ENCODE data around the gene UBE2G2.
A peak's percentile ranks its signal among the peaks of the same experiment; 100 is the strongest.

Gene UBE2G2

DNA sequence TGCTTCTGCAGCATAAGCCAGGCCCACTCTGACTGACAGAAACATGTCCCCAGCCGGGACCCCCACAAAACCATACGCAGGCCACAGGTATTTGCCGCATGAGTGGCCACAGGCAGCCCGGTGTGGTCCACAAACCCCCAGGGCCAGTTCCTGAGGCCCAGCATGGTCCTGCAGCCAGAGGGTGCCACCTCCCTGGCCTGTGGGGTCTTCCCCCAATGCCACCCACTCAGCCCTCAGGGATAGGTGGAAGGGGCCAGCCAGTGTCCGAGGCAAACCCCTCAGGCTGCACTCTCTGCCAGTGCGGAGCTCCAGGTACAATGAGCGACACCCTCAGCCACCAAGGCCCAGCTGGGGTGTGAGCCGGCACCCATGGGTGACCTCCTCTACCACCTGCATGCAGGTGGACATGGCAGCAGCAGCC lies 43.5 kb downstream of the UBE2G2 start:
- TF ChIP-seq, protein P1, sequence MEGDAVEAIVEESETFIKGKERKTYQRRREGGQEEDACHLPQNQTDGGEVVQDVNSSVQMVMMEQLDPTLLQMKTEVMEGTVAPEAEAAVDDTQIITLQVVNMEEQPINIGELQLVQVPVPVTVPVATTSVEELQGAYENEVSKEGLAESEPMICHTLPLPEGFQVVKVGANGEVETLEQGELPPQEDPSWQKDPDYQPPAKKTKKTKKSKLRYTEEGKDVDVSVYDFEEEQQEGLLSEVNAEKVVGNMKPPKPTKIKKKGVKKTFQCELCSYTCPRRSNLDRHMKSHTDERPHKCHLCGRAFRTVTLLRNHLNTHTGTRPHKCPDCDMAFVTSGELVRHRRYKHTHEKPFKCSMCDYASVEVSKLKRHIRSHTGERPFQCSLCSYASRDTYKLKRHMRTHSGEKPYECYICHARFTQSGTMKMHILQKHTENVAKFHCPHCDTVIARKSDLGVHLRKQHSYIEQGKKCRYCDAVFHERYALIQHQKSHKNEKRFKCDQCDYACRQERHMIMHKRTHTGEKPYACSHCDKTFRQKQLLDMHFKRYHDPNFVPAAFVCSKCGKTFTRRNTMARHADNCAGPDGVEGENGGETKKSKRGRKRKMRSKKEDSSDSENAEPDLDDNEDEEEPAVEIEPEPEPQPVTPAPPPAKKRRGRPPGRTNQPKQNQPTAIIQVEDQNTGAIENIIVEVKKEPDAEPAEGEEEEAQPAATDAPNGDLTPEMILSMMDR (IDR thresholded peaks at IDR 0.05; ENCODE audit: insufficient read depth, low read length, poor library complexity, severe bottlenecking) = no peak
- no peaks in the 10 kb centered on the region for H3K27me3 ChIP-seq (replicated peaks; ENCODE audit: control insufficient read depth, insufficient read depth, low read length)
- no peak overlapping the region for H3K4me3 ChIP-seq (replicated peaks; ENCODE audit: low read depth, low read length)
- H3K36me3 ChIP-seq (ENCODE audit: control insufficient read depth, insufficient read depth, low read length) = no peaks in the 10 kb centered on the region
- DNase-seq (ENCODE audit: extremely low read depth, insufficient read length) = no peak

DNA sequence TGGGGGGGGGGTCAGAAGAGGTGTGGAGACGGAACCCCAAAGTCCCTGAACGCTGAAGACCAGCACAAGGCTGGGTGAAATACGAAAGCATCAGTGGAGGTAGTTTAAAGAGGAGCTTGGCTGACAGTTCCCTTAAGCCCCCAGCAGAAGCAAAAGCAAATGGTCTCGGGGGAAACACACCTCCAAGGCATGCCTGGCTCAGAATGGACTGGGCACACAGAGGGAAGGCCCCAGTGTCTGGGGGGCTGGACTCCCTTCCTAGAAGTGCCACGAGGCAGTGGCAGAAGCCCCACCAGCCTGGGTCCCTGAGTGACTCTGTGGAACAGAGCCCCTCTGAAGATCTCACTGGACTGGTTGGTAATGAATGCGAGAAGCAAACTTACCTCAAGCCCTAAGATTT lies 43.9 kb downstream of the UBE2G2 start:
- no peak for DNase-seq (ENCODE audit: extremely low read depth, insufficient read length)
- Histone ChIP-seq H3K4me3 (replicated peaks; ENCODE audit: low read depth, low read length) (no peak overlapping the region), H3K36me3 (ENCODE audit: control insufficient read depth, insufficient read depth, low read length) (no peaks in the 10 kb centered on the region), H3K27me3 (replicated peaks; ENCODE audit: control insufficient read depth, insufficient read depth, low read length) (no peaks in the 10 kb centered on the region)
- TF ChIP-seq, protein P1 (IDR thresholded peaks at IDR 0.05; ENCODE audit: insufficient read depth, low read length, poor library complexity, severe bottlenecking) = no peak

DNA sequence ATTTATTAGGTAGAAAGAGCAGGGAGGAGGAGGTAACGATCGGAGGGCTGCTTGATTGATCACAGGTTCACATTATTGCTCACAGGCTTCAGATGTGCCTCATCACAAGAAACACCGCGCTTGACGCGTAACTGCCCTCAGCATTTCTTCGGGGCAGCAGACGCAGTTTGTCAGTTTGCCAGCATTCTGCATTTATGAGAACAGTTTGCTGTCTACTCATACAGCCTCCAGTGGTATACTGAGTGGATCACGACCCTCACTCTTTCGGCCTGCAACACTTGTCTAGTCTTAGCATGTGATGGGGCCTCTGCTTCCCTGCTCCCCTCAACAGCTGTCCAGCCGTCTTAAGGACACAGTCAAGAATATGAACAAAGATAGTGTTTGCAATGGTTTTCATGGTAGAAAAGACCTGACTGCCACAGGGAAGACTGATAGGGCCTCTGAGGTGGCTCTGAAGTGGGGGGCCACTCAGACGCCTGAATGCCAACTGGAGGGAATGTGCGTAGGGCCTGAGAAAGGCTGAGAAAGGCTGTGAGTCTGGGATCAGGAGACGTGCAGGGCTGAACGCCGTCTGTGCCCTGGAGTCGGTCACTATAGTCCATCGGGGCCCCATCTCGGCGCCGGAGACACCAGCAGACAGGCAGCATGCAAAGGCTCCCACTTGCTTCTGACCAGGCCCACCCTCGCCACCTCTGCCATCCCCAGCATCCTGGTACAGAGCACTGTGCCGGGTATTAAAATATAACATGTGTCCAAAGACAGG lies 45.0 kb downstream of the UBE2G2 start:
- H3K27me3 ChIP-seq (replicated peaks; ENCODE audit: control insufficient read depth, insufficient read depth, low read length) = no peaks in the 10 kb centered on the region
- TF ChIP-seq, protein P1 (IDR thresholded peaks at IDR 0.05; ENCODE audit: insufficient read depth, low read length, poor library complexity, severe bottlenecking) = no peak
- no peak for DNase-seq (ENCODE audit: extremely low read depth, insufficient read length)
- no peak overlapping the region for H3K4me3 ChIP-seq (replicated peaks; ENCODE audit: low read depth, low read length)
- H3K36me3 ChIP-seq (ENCODE audit: control insufficient read depth, insufficient read depth, low read length) = no peaks in the 10 kb centered on the region

DNA sequence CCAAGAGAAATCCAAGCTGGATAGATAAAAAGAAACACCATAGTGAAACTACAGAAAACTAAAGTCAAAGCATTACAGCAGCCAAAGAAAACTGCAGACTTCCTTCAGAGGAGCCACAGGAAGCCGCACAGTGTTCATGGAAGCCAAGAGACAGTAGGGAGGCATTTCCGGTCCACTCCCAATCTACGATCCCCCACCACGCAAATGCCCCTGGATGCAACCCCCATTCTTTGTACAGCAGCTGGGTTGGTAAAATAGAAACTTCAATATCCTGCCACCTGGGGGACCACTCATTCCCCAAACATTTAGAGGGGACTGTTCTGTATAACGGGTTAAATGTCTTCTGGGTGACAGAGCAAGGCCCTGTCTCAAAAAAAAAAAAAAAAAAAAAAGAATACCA lies 46.4 kb downstream of the UBE2G2 start:
- no peaks in the 10 kb centered on the region for H3K27me3 ChIP-seq (replicated peaks; ENCODE audit: control insufficient read depth, insufficient read depth, low read length)
- DNase-seq (ENCODE audit: extremely low read depth, insufficient read length) = no peak
- TF ChIP-seq, protein P1 (IDR thresholded peaks at IDR 0.05; ENCODE audit: insufficient read depth, low read length, poor library complexity, severe bottlenecking) = peak; percentile 33
- H3K4me3 ChIP-seq (replicated peaks; ENCODE audit: low read depth, low read length) = no peak overlapping the region
- no peaks in the 10 kb centered on the region for H3K36me3 ChIP-seq (ENCODE audit: control insufficient read depth, insufficient read depth, low read length)

DNA sequence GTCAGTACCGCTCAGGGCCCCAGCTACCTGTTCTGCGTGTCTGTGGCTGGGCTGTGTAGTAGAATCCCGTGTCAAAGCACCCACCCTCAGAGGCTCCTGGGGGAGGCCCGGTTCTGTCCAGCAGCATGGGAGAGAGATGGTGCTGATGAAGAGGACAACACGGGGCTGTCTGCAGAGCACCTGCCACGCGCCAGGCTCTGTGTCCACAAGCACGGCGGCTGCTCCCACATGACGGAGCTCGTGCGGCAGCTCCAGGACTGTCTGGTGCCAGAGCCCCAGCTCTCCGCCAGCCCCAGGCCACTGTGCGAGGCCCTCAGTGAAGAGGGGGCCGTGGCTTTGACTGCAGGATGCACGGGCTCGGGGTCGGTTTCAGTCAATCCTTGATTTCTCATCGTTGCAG lies 48.3 kb downstream of the UBE2G2 start:
- no peak overlapping the region for H3K4me3 ChIP-seq (replicated peaks; ENCODE audit: low read depth, low read length)
- DNase-seq (ENCODE audit: extremely low read depth, insufficient read length) = no peak
- no peaks in the 10 kb centered on the region for H3K36me3 ChIP-seq (ENCODE audit: control insufficient read depth, insufficient read depth, low read length)
- TF ChIP-seq, protein P1 (IDR thresholded peaks at IDR 0.05; ENCODE audit: insufficient read depth, low read length, poor library complexity, severe bottlenecking) = no peak
- H3K27me3 ChIP-seq (replicated peaks; ENCODE audit: control insufficient read depth, insufficient read depth, low read length) = no peaks in the 10 kb centered on the region; the same call in 1 of the 2 replicates

Measured in GM06990 (cell line).